Loucy (cell line): ENCODE data around the gene PPIA.

ENCODE experiments used
- EZH2phosphoT487 ChIP-seq: fragments of 200-600 bp; IDR thresholded peaks from 2 replicates; pipeline ENCODE4 v1.6.1; 2018; ENCODE audit warnings: antibody characterized with exemption, mild to moderate bottlenecking, moderate library complexity, borderline replicate concordance
- TF ChIP-seq, protein P1 (sequence below): fragments of 200-600 bp; sonication (generic); conservative IDR thresholded peaks from 2 replicates; pipeline ENCODE4 v1.5.1; 2014; ENCODE audit warnings: mild to moderate bottlenecking, antibody characterized with exemption, low read length

GRCh38 chr7:44760034-44760580, 36.4 kb upstream of the PPIA start:
- TF ChIP-seq, protein P1, sequence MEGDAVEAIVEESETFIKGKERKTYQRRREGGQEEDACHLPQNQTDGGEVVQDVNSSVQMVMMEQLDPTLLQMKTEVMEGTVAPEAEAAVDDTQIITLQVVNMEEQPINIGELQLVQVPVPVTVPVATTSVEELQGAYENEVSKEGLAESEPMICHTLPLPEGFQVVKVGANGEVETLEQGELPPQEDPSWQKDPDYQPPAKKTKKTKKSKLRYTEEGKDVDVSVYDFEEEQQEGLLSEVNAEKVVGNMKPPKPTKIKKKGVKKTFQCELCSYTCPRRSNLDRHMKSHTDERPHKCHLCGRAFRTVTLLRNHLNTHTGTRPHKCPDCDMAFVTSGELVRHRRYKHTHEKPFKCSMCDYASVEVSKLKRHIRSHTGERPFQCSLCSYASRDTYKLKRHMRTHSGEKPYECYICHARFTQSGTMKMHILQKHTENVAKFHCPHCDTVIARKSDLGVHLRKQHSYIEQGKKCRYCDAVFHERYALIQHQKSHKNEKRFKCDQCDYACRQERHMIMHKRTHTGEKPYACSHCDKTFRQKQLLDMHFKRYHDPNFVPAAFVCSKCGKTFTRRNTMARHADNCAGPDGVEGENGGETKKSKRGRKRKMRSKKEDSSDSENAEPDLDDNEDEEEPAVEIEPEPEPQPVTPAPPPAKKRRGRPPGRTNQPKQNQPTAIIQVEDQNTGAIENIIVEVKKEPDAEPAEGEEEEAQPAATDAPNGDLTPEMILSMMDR = no peak
- no peak for TF ChIP-seq EZH2phosphoT487
